Bronchial epithelial cell (primary cell): ENCODE data around the gene CAMSAP1. TPM values are rescaled to one million over a fixed set of nuclear protein-coding genes. Genes with fewer than 3 reads are reported as not detected.
"Not testable (repeated sequence)": the region's sequence is repeated elsewhere in the genome, so short reads cannot be mapped to it uniquely, and the experiment has no call there.

ENCODE experiments used
- DNase-seq: peaks from one replicate; pipeline ENCODE4 v3.0.0-alpha.2; 2010; ENCODE audit warnings: low read depth
- FAIRE-seq: peaks from 2 replicates; lab custom pipeline; 2011; peaks lifted over from hg19 to GRCh38; lab: Jason Lieb, UNC
- H3K27me3 ChIP-seq: 2 replicates; pipeline ENCODE4 v1.5.1; 2011; ENCODE audit warnings: low read length; ENCODE audit not compliant: control insufficient read depth, insufficient read depth
- H3K36me3 ChIP-seq: 2 replicates; pipeline ENCODE4 v1.5.1; 2011; ENCODE audit warnings: low read length; ENCODE audit not compliant: control insufficient read depth, insufficient read depth
- H3K4me3 ChIP-seq: 2 replicates; pipeline ENCODE4 v1.5.1; 2011; ENCODE audit warnings: mild to moderate bottlenecking, low read depth, low read length, control low read depth
- CTCF ChIP-seq: IDR thresholded peaks from 2 replicates; pipeline ENCODE4 v1.5.1; 2011; ENCODE audit warnings: mild to moderate bottlenecking, moderate library complexity, low read length, control low read depth, inconsistent platforms; ENCODE audit not compliant: insufficient read depth, severe bottlenecking
- total RNA-seq: library from RNA; depleted of rRNA; stranded (reverse); fragments of >200 nt; gene quantifications from 2 replicates; pipeline ENCODE4 v1.2.1, GENCODE V29; 2014

CAMSAP1 gene
- total RNA-seq, 1 donor from 2014 or later, result 23.2 TPM

- no peak for TF ChIP-seq CTCF
- Histone ChIP-seq H3K36me3 (peaks cover 7% of the 10 kb centered on the region), H3K4me3 (no peak overlapping the region), H3K27me3 (no peaks in the 10 kb centered on the region)
- FAIRE-seq (no peak), DNase-seq (peak; percentile 98)
Observed at GRCh38 chr9:135951889-135952663, 44.7 kb upstream of the CAMSAP1 start.

- not testable (repeated sequence) for H3K27me3 ChIP-seq, FAIRE-seq
- peaks cover 13% of the 10 kb centered on the region for H3K36me3 ChIP-seq
Observed at GRCh38 chr9:135951310-135951709, 44.0 kb upstream of the CAMSAP1 start.

GRCh38 chr9:135950841-135951240 is 43.5 kb upstream of the CAMSAP1 start:
- H3K4me3 ChIP-seq, H3K27me3 ChIP-seq, FAIRE-seq: not testable (repeated sequence)
- peak; percentile 53 for DNase-seq
- peaks cover 16% of the 10 kb centered on the region for H3K36me3 ChIP-seq

More at GRCh38 chr9:135951310-135951709, 44.0 kb upstream of the CAMSAP1 start:
- not testable (repeated sequence) for DNase-seq, H3K4me3 ChIP-seq

GRCh38 chr9:135950135-135950682 is 42.9 kb upstream of the CAMSAP1 start:
- peaks cover 21% of the 10 kb centered on the region for H3K36me3 ChIP-seq
- H3K4me3 ChIP-seq, result no peak overlapping the region
- DNase-seq (no peak), FAIRE-seq (no peak)
- H3K27me3 ChIP-seq, result no peaks in the 10 kb centered on the region
- TF ChIP-seq CTCF, result no peak

- no peak for TF ChIP-seq CTCF
- Histone ChIP-seq H3K36me3 (peaks cover 24% of the 10 kb centered on the region), H3K4me3 (no peak overlapping the region), H3K27me3 (no peaks in the 10 kb centered on the region)
- FAIRE-seq (no peak), DNase-seq (no peak)
Observed at GRCh38 chr9:135949501-135950134, 42.3 kb upstream of the CAMSAP1 start.

- Histone ChIP-seq H3K27me3 (no peaks in the 10 kb centered on the region), H3K36me3 (peaks cover 19% of the 10 kb centered on the region), H3K4me3 (no peak overlapping the region)
- FAIRE-seq (no peak), DNase-seq (no peak)
- no peak for TF ChIP-seq CTCF
Observed at GRCh38 chr9:135948968-135949367, 41.6 kb upstream of the CAMSAP1 start.
